Osteoblast (primary cell): ENCODE data around the gene FAM240B. TPM values are rescaled to one million over a fixed set of nuclear protein-coding genes. Genes with fewer than 3 reads are reported as not detected.

Source experiments
- DNase-seq: peaks from one replicate; pipeline ENCODE4 v3.0.0; 2011; ENCODE audit warnings: low spot score, mixed read lengths; ENCODE audit not compliant: insufficient read length; ENCODE audit errors: missing footprints
- H2AFZ ChIP-seq: 2 replicates; pipeline ENCODE4 v1.6.0; 2011; ENCODE audit warnings: mild to moderate bottlenecking, low read length
- H3K27ac ChIP-seq: 2 replicates; pipeline ENCODE4 v1.5.1; 2011; ENCODE audit warnings: mild to moderate bottlenecking, low read depth, low read length, moderate library complexity
- H3K27me3 ChIP-seq: 2 replicates; pipeline ENCODE4 v1.6.0; 2012; ENCODE audit warnings: mild to moderate bottlenecking, control low read depth, inconsistent platforms, low read length, moderate library complexity; ENCODE audit not compliant: insufficient read depth
- H3K36me3 ChIP-seq: 2 replicates; pipeline ENCODE4 v1.5.1; 2011; ENCODE audit warnings: mild to moderate bottlenecking, low read length, control low read depth, moderate library complexity; ENCODE audit not compliant: insufficient read depth
- H3K4me1 ChIP-seq: 2 replicates; pipeline ENCODE4 v1.5.1; 2011; ENCODE audit warnings: mild to moderate bottlenecking, low read length, control low read depth, moderate library complexity; ENCODE audit not compliant: insufficient read depth
- H3K4me2 ChIP-seq: 2 replicates; pipeline ENCODE4 v1.6.0; 2011; ENCODE audit warnings: mild to moderate bottlenecking, low read length; ENCODE audit not compliant: insufficient read depth
- H3K4me3 ChIP-seq: fragments of 200-600 bp; sonication (generic); 3 replicates; pipeline ENCODE4 v1.5.1; 2012; ENCODE audit warnings: mild to moderate bottlenecking, low read length, inconsistent platforms; ENCODE audit not compliant: insufficient read depth
- H3K79me2 ChIP-seq: 2 replicates; pipeline ENCODE4 v1.6.0; 2012; ENCODE audit warnings: mild to moderate bottlenecking, low read length, control low read depth, inconsistent platforms; ENCODE audit not compliant: insufficient read depth
- H3K9me3 ChIP-seq: 2 replicates; pipeline ENCODE4 v1.5.1; 2011; ENCODE audit warnings: low read depth, low read length, control low read depth
- H4K20me1 ChIP-seq: 2 replicates; pipeline ENCODE4 v1.6.0; 2012; ENCODE audit warnings: mild to moderate bottlenecking, low read length, control low read depth; ENCODE audit not compliant: insufficient read depth
- CTCF ChIP-seq: IDR thresholded peaks from 2 replicates; pipeline ENCODE4 v1.5.1; 2011; ENCODE audit warnings: mild to moderate bottlenecking, low read depth, low read length, moderate library complexity; ENCODE audit errors: extremely low read depth
- total RNA-seq: library from RNA; depleted of rRNA; stranded (reverse); fragments of >200 nt; gene quantifications from 2 replicates; pipeline ENCODE4 v1.2.3, GENCODE V29; 2012

FAM240B gene
- total RNA-seq, 1 donor = not detected

DNA sequence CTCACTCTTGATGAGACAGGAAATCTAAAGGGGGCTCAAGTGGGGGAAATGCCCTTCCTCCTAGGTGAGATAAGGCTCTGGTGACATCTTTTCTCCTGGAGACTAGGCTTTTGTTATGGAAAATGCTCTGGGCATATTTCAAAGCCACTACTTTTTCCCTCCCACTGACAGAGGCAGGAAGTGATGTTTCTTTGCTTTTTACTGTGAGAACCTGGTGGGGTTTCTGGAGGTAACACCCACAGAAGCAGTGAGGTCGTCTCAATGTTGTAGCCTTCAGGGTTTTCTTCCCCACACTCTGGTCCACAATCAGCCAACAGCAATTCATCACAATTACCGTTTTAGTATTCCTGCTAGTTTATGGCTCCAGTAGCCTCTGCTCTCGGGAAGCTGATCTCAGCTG, 41.4 kb upstream of the FAM240B start:
- no peak for TF ChIP-seq CTCF
- no peak for DNase-seq
- H3K27ac ChIP-seq = no peak overlapping the region
- H3K36me3 ChIP-seq = no peaks in the 10 kb centered on the region
- no peaks in the 10 kb centered on the region for H3K79me2 ChIP-seq
- H3K27me3 ChIP-seq = no peaks in the 10 kb centered on the region
- H3K4me1 ChIP-seq = no peaks in the 10 kb centered on the region
- H4K20me1 ChIP-seq = no peaks in the 10 kb centered on the region
- no peaks in the 10 kb centered on the region for H3K9me3 ChIP-seq
- H3K4me2 ChIP-seq = no peak overlapping the region
- H3K4me3 ChIP-seq = no peak overlapping the region
- no peak overlapping the region for H2AFZ ChIP-seq

DNA sequence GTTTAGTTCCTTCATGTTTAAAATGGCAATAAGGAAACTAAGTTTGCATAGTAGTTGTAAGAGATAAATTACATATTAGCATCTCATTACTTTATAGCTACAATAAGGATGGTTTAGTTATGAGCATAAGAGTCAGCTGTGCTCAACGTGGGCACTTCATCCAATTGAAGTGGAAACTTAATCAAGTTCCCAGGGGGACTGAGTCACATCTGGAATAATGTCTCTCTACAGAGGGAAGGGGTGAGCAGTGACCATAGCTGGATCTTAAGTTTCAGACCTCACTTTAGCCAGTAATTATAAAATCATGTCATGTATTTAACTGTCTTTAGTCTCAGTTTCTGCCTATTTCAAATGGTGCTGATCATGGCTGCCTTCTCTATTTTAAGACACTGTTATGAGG, 36.8 kb upstream of the FAM240B start:
- no peak overlapping the region for H3K27ac ChIP-seq
- TF ChIP-seq CTCF = no peak
- H3K36me3 ChIP-seq = no peaks in the 10 kb centered on the region
- no peak overlapping the region for H2AFZ ChIP-seq
- no peak for DNase-seq
- H3K4me3 ChIP-seq = no peak overlapping the region
- H3K9me3 ChIP-seq = no peaks in the 10 kb centered on the region
- no peak overlapping the region for H3K4me2 ChIP-seq
- peaks cover 3% of the 10 kb centered on the region for H3K27me3 ChIP-seq
- H4K20me1 ChIP-seq = no peaks in the 10 kb centered on the region
- no peaks in the 10 kb centered on the region for H3K4me1 ChIP-seq
- no peaks in the 10 kb centered on the region for H3K79me2 ChIP-seq

DNA sequence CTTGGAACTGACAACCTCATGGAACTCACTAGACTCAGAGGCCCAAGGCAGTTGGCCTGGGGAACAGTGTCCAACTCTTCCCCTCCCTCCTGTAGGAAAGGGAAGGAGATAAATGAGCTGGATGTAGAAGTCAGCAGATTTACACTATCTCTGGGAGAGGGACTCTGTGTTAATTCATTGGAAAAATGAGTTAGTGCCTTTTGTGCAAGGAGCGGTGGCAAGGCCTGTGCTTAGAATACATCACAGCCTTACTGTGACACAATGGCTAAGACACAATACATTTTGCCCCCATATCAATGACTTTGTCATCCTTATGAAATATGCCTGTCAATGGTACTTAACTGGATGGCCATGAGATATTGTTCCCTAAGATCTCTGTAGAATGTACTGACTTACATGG, 28.0 kb upstream of the FAM240B start:
- Histone ChIP-seq H3K4me3 (no peak overlapping the region), H3K4me1 (no peaks in the 10 kb centered on the region), H3K79me2 (no peaks in the 10 kb centered on the region), H3K9me3 (no peaks in the 10 kb centered on the region), H4K20me1 (no peaks in the 10 kb centered on the region), H3K36me3 (no peaks in the 10 kb centered on the region), H3K27ac (no peak overlapping the region), H3K4me2 (no peak overlapping the region), H3K27me3 (peaks cover 3% of the 10 kb centered on the region), H2AFZ (no peak overlapping the region)
- no peak for DNase-seq
- TF ChIP-seq CTCF = no peak

DNA sequence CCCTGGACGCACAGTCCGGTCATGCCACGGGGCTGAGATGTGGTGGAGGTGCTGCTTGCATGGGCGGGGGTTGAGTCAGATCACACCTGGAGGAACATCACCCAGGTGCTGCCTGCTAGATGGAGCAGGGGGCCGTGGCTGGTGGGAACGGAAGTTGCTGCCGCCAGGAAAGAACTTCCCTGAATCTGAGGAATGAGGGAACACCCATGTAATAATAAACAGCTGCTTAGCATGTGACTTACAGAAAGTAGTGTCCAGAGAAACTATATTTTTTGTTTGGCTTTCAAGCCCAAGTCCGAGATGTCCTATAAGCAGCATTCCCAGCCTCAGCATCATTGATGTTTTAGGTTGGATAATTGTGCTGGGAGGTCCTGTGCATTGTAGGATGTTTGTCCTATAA, 27.1 kb upstream of the FAM240B start:
- TF ChIP-seq CTCF = no peak
- H3K27ac ChIP-seq = no peak overlapping the region
- H3K36me3 ChIP-seq = no peaks in the 10 kb centered on the region
- no peaks in the 10 kb centered on the region for H3K79me2 ChIP-seq
- no peak overlapping the region for H2AFZ ChIP-seq
- no peak for DNase-seq
- no peak overlapping the region for H3K4me3 ChIP-seq
- no peak overlapping the region for H3K4me2 ChIP-seq
- no peaks in the 10 kb centered on the region for H3K9me3 ChIP-seq
- peaks cover 3% of the 10 kb centered on the region for H3K27me3 ChIP-seq
- H4K20me1 ChIP-seq = no peaks in the 10 kb centered on the region
- no peaks in the 10 kb centered on the region for H3K4me1 ChIP-seq
